ENCODE measurements around the gene STK25.
"Not testable (repeated sequence)": the region's sequence is repeated elsewhere in the genome, so short reads cannot be mapped to it uniquely, and the experiment has no call there.

Gene STK25

DNA sequence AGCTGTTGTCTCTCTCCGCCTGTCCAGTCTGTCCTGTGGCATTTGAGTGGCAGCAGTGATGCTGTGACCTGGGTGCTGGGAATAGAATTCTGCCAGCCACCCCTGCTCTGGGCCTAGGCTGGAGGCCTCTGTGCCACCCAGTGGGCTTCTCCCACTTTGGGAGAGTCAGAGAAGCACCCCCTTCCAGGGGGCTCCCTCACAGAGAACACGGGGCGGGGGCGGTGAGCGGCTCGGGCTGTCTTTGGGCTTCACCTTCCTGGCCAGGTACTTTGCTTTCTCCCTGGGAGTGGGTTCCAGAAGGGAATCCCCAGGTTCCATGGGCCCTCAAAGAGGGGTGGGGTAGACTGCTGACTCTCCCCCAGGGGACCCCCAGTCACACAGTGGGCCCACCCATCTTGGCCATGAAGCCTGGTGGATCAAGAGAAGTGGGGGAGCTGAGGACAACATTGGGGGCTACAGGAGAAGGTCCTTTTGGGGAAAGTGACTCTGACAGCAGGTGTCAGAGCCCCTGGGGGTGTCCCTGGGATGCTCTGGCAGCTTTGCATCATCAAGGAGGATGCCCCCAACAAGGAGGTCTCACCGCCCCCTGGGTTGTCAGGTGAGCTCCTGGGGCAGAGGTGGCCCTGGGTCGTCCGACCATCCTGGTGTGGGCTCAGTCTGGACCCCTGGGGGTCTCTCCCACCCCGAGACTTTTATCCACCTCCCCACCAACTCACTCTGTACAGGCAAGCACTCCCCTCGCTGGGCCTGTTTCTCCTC lies 31.4 kb upstream of the STK25 start:
- no peak for DNase-seq

DNA sequence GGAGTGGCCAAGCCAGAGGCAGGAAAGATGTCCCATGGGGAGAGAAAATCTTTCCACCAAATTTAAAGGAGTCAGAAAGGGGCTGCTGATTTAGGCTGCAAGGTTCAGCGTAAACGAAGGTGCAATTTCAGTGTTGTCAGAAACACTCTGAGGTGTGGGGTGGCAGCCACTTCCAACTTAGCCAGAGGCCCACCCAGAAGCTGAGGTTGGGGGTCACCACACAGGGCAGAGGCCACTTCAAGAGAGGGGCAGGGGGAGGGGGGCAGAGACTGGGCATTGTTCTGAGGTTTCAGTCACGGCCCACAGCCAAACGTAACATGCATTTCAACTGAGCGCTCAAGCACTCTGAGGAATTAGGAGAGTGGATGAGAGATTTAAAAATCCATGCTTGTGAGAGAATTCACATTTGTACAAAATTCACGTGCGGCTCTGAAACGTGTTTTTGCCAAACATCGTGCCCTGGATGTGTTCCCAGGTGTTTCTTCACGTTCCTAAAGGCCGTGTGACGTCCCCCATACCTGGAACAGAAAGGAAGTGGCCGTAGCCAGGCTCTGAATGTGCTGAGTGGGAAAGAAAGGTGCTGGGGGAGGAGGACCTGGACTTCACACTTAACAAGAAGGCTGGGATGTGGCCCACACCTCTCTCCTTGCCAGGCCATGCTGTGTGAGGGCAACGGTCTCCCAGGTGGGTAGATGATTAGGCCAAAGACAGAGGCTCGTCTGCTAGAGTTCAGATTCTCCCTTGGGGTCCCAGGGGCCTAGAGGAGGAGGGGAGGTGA lies 30.6 kb upstream of the STK25 start:
- DNase-seq: no peak

DNA sequence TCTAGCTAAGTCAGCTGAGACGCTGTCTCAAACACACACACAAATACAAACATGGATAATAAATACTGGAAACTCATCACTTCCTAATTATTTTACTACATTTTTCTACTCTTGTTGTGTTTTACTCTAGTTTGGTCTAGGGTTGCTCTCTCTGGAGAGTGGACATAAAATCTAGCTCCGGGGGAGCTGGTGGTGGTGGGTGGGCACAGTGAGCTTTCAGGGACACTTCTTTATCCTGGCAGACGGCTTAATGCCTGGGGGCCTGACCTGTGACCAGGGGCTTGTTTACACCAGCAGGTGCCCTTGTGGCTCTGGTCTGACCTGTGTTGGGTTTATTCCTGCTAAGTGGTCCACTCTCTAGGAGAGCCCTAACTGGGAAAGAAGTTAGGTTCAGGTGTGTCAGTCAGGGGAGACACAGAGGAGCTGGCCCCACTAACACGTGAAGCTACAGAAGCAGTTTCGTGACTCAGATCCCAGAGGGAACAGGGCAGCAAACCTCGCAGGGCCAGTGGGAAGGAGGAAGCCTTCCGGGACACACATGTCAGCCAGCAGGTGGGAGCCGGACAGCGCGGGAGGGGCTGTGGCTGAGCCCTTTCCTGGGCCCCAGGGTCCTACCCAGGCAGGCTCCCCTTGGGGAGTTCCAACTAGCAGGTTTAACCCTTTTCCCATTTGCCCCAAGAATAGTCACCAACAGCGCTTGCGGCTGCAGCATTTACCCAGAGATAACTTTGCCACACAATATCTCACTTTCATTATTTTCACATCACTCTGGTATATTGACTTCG lies 27.7 kb upstream of the STK25 start:
- no peak for DNase-seq

DNA sequence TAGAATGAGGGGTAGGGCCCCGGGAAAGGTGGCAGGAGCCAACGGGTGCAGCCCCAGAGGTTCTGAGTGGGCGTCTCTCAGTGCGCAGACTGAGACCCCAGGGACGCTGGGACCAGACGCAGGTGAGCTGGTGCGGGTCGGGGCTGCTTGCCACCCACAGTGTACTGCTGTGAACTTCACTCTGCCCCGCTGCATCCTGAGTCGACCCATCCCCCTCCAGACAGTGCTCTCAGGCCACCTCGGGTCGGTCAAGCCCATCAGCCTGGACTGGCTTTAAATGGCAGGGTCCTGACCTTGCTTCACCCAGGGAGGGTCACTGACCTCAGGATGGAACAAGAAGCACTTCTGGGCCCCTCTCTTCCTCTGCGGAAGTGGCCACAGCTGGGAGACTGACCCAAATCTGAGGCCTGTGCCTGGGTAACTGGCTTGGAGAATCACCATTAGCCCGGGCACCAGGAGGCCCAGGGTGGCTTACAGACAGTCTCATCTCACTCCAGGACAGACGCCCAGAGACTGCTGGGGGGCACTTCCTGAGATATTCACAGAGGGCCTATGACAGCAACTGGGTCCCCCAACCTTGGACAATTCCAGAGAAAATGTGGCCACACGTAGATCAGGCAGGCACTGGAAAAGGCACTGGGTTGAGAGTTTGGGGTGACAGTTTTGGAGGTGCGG lies 26.5 kb upstream of the STK25 start:
- DNase-seq: no peak

DNA sequence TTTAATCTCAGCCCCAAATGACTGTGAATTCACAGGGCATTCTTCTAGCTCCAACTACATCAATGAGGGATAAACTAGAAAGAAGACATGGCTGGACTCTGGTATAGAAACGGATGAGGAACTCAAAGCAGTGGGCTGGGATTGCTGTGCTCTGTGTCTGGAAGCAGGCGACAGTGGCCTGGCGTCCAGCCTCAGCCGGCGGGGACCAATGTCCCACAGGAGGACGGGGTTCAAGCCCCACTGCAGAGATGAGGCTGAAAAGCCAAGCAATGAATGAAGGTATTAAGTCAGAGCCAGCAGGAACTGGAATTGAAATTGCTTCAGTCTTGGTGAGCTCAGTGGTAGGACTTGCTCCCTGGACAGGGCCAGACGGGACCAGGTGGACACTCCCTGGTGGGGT lies 25.9 kb upstream of the STK25 start:
- DNase-seq: no peak

DNA sequence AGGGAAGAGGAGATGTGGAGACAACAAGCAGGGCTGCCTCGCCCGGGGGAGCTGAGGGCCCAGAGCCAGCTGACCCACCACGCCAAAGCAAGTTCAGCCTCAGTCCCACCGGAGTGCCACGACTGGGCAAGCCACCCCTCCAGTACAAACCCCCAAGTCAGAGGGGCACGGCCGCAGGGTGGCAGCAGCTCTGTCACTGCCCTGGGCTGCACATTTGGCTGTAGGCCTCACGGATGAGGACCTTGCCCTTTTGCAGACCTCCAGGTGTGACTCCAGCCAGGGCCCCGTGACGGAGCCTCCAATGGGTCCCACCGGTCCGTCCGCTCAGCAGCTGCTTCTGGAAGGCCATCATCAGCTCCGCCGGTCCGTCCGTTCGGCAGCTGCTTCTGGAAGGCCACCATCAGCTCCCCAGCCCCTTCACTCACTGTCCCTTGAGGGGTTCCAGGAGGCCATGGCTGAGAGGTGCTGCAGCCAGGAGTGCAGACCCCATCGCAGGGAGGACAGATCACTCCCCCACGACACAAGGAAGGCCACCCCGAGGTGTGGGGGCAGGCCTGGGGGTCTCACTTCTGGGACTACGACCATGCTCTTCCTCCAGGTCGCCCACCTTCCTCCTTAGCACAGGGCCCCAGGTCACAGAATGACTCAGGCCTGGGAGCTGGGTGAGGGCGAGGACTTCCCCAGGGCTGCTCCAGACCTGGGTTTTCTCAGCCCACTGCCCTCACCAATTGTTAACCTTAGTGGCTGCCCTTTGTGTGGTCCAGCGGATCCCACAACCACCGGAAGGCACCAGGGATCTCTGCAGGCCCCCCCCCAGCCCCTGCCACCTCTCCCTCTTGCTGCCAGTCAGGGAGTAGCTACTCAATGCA lies 24.6 kb upstream of the STK25 start:
- DNase-seq: no peak

DNA sequence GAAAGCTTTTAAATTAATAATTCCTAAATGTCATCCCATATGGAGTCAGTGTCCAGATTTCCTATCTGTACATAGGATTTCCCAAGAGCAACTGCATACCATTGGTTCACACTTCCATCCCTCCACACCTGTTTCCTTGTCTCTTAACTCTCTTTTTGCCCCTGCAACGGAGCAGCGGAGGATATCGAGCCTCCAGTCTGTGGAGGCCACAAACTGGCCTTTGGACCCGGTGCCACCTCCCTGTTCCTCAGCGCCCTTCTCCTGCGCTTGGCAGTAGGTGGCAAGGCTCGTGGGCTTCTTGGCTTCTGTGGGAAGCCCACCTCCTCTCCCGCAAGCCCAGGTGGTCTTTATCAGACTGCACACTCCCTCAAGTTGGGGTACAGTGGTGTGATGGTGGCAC lies 23.8 kb upstream of the STK25 start:
- DNase-seq: no peak

DNA sequence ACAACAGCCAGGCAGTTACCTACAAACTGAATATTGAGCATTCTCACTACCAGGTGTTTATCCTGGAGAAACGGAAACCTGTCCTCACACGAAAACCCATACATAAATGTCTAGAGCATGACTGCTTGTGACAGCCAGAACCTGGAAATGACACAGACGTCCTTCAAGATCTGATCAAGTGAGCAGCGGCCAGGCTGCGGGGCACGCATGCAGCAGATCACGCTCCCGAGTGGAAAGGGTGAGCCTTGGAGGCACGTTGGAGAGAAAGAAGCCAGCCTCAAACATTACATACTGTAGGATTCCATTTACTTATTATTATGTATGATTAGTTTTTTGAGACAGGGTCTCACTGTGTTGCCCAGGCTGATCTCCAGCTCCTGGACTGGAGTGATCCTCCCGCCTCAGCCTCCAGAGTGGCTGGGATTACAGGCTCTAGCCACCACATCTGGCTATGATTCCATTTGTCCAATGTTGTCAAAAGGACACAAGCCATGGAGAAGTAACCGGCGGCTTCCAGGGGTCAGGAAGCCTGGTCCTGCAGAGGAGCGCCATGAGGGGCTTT lies 22.9 kb upstream of the STK25 start:
- DNase-seq: no peak

DNA sequence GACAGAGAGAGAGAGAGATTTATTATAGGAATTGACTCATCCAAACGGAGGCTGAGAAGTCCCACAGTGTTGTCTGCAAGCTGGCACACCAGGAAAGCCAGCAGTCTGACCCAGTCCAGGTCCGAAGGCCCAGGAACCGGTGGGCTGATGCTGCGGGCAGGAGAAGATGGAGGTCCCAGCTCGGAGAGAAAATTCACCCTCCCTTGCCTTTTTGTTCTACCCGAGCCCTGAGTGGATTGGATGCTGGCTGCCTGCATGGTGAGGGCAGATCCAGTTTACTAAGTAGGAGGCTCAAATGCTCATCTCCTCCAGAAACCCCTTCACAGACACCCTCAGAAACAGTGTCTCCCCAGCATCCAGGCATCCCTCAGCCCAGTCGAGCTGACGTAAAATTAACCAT lies 22.2 kb upstream of the STK25 start:
- no peak for DNase-seq

DNA sequence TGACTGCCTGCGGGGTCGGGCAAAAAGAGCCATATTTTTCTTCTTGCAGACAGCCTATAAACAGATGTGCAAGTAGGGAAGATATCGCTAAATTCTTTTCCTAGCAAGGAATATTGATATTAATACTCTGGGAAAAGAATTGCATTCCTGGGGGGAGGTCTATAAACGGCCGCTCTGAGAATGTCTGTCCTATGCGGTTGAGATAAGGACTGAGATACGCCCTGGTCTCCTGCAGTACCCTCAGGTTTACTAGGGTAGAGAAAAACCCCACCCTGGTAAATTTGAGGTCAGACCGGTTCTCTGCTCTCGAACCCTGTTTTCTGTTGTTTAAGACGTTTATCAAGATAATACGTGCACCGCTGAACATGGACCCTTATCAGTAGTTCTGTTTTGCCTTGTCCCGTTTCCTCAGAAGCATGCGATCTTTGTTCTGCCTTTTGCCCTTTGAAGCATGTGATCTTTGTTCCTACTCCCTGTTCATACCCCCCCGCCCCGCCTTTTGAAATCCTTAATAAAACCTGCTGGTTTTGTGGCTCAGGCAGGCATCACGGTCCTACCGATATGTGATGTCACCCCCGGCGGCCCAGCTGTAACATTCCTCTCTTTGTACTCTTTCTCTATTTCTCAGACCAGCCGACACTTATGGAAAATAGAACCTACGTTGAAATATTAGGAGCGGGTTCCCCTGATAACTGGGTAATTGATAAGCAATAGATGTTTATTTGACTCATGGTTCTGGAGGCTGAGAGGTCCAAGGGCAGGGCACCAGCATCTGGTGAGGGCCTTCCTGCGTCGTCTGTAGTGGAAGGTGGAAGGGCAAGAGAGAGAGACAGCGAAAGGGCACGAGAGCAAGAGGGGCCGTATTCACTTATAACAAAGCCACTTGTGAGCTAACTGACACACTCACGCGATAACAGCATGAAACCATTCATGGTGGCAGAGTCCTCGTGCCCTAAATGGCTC lies 17.7 kb upstream of the STK25 start:
- not testable (repeated sequence) for DNase-seq

DNA sequence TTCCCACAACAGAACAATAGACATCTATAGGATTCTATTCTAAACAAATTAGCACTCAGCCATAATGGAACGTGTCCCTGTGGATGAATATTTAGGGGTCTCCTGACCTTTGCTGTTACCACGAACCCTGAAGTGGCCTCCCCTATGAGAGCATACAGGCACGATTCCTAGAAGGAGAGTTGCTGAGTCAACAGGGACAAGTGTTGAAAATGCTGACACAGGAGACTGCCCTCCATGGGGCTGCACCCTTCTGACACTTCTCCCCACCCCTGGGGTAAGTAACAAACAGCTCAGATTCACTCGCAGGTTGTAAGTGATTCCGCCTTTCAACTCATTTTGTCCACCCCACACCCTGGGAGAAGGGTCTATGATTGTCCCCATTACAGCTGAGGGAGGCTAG lies 14.1 kb upstream of the STK25 start:
- DNase-seq: no peak

DNA sequence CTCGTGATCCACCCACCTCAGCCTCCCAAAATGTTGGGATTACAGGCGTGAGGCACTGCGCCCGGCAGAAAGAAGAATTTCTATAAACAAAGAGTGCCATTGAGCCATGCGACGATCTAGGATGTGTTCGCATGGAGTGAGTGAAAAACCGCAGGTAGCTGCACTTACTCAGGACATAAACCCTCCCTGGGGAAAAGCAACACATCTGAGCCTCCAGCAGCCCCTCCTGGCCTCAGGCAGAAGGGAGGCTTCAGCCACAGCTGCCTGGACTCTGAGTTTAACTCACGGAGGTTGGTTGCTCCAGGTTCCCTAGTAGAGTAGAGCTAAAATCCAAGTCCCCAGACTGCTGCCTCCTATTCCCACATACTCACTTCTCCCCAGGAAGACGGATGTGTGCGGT lies 11.3 kb upstream of the STK25 start:
- no peak for DNase-seq

DNA sequence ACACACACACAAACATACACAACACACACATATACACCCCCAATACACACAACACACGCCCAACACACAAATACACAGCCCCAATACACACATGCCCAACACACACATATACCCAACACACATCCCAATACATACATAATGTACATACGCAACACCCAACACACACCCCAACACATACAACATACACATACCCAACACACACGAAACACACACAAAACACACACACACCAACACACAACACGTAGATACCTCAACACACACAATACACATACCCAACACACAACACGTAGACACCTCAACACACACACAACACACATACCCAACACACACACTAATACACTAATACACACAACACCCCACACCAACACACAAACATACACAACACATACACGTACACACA lies 8.9 kb upstream of the STK25 start:
- no peak for DNase-seq

DNA sequence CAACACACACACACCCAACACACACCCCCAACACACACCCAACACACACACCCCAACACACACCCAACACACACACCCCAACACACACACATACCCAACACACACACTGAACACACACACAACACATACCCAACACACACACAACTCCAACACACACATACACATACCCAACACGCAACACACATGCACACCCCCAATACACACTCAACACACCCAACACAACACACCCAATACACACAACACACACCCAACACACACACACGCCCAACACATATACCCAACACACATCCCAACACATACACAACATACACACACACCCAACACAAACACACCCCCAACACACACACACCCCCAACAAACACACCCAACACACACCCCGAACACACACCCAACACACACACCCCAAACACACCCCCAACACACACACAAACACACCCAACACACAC lies 8.2 kb upstream of the STK25 start:
- DNase-seq: no peak

DNA sequence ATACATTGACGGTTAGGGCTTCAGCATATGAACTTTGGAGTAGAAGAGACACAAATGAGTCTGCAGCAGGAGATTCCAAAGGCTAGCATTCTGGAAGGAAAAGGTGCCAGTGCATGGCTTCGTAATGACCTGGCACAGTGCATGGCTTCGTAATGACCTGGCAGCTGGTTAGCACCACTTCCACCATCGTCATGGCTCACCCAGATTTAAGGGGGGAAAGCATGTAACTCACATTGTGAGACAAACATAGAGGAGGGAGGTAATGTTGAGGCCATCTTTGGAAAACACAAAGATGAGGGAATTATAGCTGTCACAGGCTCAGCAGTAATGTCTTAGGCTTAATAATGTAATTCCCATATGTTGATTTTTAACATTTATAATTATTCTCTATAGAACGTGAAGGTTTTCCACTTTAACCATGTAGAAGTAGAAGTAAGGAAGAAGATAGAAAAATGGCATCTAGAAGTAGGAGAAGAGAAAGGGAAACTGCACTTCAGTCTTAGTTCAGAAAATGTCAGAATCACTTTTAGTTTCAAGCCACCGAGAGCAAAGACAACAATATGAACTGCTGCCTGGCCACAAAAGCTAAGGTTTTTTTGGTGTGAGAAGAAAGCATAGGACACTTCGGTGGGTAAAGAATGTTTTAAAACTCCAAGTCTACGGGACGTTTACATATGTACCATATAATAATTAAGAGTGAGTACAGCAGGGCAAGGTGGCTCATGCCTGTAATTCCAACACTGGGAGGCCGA lies 6.8 kb upstream of the STK25 start:
- no peak for DNase-seq

DNA sequence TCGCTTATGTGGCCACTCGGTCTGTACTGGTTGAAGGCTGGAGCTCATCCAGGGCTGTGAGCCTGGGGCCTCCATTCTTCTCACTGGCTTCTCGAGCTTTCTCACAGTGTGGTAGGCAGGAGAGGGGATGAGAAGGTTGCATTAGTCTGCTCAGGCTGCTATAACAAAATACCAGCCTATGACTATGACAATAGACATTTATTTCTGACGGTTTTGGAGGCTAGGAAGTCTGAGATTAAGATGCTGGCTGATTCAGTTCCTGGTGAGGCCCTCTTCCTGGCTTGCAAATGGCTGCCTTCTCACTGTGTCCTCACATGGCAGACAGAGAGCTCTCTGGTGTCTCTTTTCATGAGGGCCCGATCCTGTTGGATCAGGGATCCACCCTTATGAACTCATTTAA lies 6.2 kb upstream of the STK25 start:
- no peak for DNase-seq

DNA sequence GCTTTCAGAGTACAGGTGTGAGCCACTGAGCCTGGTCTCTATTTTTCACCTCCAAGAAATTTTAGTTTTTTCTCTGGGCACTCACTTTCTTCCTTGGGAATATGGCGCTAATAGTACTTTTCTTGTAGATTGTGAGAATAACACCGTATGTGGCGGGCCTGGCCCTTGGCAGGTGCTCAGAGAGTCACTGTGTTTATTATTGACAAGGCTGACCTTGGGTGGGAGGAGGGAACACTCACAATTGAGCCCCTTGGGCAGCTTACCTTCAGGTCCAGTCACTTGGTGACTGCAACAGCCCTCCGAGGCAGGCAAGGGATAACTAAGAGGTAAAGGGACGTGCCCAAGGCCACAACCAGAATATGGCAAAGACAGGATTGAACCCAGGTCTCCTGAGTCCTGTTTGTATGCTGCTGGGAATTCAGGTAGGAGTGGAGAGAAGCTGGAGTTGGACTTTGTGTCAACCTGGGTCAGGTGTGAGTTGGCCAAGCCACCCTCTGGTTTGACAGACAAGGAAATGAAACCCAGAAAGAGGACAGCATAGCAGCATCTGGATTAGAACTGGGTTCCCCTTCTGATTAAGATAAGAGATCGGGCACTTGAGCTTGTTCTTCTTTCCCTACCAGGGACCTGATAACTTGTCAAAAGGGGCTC lies 2.8 kb upstream of the STK25 start:
- DNase-seq: no peak

DNA sequence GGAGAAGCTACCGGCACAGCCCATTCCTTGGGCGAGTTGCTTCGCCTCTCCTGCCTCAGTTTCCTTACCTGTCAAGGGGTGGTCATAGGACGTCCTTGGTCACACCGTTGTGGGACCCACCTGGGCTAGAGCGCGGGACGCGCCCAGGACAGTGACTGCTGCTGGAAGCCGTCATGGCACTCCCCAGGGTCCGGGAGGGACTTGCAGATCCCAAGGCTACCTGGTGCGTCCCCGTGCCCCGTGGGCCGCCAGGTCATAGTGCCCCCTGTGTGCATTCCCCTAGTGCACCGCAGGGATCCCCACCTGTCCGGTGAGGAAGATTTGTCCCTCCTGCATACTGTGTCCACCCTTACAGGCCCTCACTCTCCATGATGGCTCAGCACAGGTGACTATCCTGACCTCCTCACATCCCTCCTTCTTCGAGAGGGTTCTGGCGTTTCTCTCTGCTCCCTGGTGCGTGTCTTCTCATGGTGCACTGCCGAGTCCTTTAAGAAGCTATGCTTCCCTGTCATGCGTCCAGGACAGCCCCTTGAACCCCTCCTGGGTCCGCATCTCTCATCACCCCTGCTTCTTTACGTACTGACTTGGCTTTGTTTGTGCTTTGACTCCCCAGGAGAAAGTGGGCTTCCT lies 886 bp upstream of the STK25 start:
- no peak for DNase-seq
